GM18526 (cell line): Measurements from ENCODE around the gene XIRP2.

ENCODE experiments used
- POLR2A ChIP-seq: IDR thresholded peaks from 3 replicates; pipeline ENCODE4 v1.6.1; 2011; ENCODE audit not compliant: insufficient read length; ENCODE audit errors: extremely low read depth

Gene XIRP2

DNA sequence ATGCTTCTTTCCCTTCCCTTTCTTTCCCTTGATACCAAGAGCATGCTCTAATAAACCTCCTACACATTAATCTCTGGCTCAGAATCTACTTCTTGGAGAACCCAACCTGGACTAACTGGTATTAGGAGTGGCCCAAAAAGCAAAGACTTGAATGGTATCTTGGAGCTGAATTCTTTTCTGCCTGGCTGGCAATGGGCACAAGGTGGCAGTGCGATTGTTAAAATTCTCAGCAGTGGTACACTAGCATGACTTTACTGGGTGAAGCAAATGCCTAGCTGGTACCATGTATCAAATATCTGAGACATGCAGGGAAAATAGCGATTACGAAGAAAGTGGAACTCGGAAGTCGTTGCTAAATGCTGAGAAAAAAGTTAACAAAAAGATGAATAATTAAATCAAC is 376.1 kb downstream of the XIRP2 start:
- no peak for TF ChIP-seq POLR2A

DNA sequence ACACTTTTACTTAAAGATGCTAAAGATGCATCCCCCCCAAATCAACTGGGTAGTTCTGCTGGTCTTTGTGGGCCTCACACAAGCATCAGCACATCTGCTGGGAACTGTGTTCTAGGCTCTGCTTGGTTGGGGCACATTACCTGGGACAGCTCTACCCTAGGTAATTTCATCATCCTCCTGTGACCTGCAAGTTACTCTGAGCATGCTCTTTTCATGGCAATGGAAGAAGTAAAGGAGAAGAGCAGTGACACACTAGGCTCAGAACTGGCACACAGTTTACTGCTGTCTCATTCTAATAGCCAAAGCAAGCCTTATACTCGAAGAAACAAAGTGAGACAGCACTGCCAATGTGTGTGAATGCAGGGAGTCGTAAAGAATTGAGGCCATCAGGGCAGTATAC is 376.7 kb downstream of the XIRP2 start:
- no peak for TF ChIP-seq POLR2A

- no peak for TF ChIP-seq POLR2A
Observed at GRCh38 chr2:167265722-167266121, 377.4 kb downstream of the XIRP2 start.

DNA sequence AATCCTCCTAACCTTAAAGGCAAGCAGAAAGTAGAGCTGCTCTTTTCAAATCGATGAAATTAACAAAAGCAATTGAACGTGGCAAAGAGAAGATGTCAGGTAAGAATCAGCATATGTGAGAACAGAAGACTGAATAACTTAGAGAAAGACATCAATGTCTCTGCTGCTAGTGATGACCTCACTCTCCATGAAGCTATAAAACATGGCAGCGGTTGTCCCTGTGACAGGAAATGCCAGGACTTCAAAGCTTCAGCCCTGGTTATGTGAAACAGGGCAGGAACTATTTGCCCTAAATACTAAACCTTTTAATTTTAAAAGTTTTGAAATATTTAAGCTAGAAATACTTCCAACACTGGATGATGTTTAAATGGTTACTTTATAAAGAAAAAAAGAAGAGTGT is 383.7 kb downstream of the XIRP2 start:
- TF ChIP-seq POLR2A = no peak

DNA sequence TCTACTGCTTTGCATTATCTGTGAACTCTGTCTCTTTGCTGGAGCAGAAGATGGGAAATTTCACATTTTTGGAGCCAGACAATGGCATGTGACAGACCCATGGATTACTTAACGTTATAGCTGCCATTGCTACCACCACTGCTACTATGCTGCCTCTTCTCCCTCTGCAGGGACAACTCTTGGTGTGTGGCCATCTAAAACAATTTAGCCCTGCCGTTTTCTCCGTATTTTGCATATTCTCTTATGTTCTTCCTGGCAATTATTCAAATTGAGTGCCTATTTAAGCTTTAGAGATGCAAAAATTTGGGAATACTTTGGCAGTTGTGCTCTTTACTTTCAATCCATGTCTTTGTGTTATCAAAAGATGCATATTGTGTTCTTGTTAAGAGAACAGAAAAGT is 386.8 kb downstream of the XIRP2 start:
- no peak for TF ChIP-seq POLR2A

- no peak for TF ChIP-seq POLR2A
Observed at GRCh38 chr2:167279810-167280209, 391.5 kb downstream of the XIRP2 start.

GRCh38 chr2:167287212-167287611 is 398.9 kb downstream of the XIRP2 start:
- no peak for TF ChIP-seq POLR2A

- TF ChIP-seq POLR2A = no peak
Observed at GRCh38 chr2:167289651-167290410, 401.6 kb downstream of the XIRP2 start.

- TF ChIP-seq POLR2A = no peak
Observed at GRCh38 chr2:167292430-167293171, 404.3 kb downstream of the XIRP2 start, which contains the start of gene B3GALT1. Gene B3GALT1, plus strand, starts transcription at chr2:167293001.

GRCh38 chr2:167293172-167293781 is 405.0 kb downstream of the XIRP2 start:
- no peak for TF ChIP-seq POLR2A

GRCh38 chr2:167293943-167294775 is 405.9 kb downstream of the XIRP2 start:
- TF ChIP-seq POLR2A = no peak

DNA sequence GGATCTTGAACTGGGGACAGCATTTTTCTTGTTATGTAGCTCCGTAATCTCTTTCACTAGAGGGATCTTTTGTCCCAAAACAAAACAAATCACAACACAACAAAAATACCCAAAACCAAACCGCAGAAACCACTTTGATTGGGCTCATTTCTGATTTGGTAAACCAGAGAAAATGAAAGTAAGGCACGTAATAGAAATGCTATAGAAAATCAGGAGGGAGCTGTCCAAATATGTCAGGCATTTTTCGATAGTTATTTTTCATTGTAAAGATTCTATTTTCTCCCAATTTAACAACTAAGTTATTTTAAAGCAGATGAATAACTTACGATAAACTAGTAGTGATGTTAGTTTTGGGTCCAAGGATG is 406.5 kb downstream of the XIRP2 start:
- no peak for TF ChIP-seq POLR2A

DNA sequence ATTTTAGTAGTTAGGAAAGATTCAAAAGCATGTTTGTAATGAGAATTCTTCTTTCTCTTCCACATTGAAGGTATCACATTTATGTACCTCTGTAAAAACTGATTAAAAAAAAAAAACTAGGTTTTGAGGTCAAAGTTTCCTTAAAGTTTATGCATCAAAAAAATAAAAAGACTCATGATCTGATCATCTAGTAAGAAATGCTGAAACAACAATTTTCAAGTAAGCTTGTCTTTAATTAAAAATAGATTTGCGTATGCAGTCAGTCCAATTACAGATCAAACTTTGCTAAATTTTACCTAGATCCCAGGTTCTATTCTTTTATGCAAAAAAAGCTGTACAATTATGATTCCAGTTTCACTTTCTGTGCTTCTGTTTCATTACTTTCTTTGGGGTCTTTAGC is 409.0 kb downstream of the XIRP2 start:
- no peak for TF ChIP-seq POLR2A

DNA sequence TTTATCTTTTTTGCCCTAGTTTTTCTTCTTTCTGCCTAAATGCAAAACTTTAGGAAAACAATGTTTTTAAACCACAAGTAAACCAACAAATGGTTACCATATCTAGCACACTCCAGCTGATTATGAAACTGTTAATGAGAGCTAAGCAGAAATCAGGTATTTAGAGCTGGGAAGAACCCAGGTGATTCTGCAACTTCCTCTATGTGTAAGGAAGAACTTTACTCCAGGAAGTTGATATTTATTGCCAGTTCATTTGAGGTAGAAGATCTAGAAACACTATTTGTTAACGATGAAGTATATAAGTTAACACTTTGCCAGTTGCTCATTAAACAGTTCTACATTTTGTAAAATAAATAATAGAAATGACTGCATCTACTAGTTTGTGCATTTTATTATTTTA is 409.7 kb downstream of the XIRP2 start:
- no peak for TF ChIP-seq POLR2A
